Neural progenitor cell (in vitro differentiated cells): ENCODE results near the gene SS18. TPM values are rescaled to one million over a fixed set of nuclear protein-coding genes. Genes with fewer than 3 reads are reported as not detected.

Experiments
- DNase-seq: peaks from one replicate; pipeline ENCODE4 v3.0.0-alpha.2; 2016; ENCODE audit warnings: low spot score
- H2AFZ ChIP-seq: fragments of 200-600 bp; sonication (generic); replicated peaks from 2 replicates; pipeline ENCODE4 v1.6.1; 2016; ENCODE audit warnings: antibody characterized with exemption
- H3F3A ChIP-seq: fragments of 200-600 bp; sonication (generic); 2 replicates; pipeline ENCODE4 v1.6.1; 2016; ENCODE audit warnings: antibody characterized with exemption, low read depth
- H3K27ac ChIP-seq: fragments of 200-600 bp; sonication (generic); 2 replicates; pipeline ENCODE4 v1.5.1; 2016; ENCODE audit warnings: mild to moderate bottlenecking
- H3K27me3 ChIP-seq: fragments of 200-600 bp; sonication (generic); 2 replicates; pipeline ENCODE4 v1.6.1; 2016; ENCODE audit warnings: mild to moderate bottlenecking, moderate library complexity
- H3K36me3 ChIP-seq: fragments of 200-600 bp; sonication (generic); 2 replicates; pipeline ENCODE4 v1.5.1; 2016
- H3K4me1 ChIP-seq: fragments of 200-600 bp; sonication (generic); 2 replicates; pipeline ENCODE4 v1.6.1; 2016; ENCODE audit warnings: mixed run types
- H3K4me2 ChIP-seq: fragments of 200-600 bp; sonication (generic); 2 replicates; pipeline ENCODE4 v1.6.1; 2016
- H3K4me3 ChIP-seq: fragments of 200-600 bp; sonication (generic); 2 replicates; pipeline ENCODE4 v1.5.1; 2016
- H3K79me2 ChIP-seq: fragments of 200-600 bp; sonication (generic); 2 replicates; pipeline ENCODE4 v1.6.1; 2016; ENCODE audit warnings: low read depth
- H3K9ac ChIP-seq: fragments of 200-600 bp; sonication (generic); 2 replicates; pipeline ENCODE4 v1.6.1; 2016
- H3K9me3 ChIP-seq: fragments of 200-600 bp; sonication (generic); 2 replicates; pipeline ENCODE4 v1.5.1; 2016; ENCODE audit warnings: low read depth
- H4K20me1 ChIP-seq: fragments of 200-600 bp; sonication (generic); 2 replicates; pipeline ENCODE4 v1.6.1; 2016; ENCODE audit warnings: low read depth
- H3K27ac Mint-ChIP-seq: 3 replicates; pipeline ENCODE4 v1.8.0; 2021; ENCODE audit warnings: mixed read lengths
- H3K27me3 Mint-ChIP-seq: 2 replicates; pipeline ENCODE4 v1.8.0; 2022; ENCODE audit warnings: low read depth, mild to moderate bottlenecking, inconsistent platforms, moderate library complexity, mixed read lengths; ENCODE audit not compliant: insufficient read depth
- H3K36me3 Mint-ChIP-seq: 3 replicates; pipeline ENCODE4 v1.8.0; 2021; ENCODE audit warnings: mixed read lengths
- H3K4me1 Mint-ChIP-seq: 3 replicates; pipeline ENCODE4 v1.8.0; 2021; ENCODE audit warnings: mixed read lengths
- H3K4me3 Mint-ChIP-seq: 3 replicates; pipeline ENCODE4 v1.8.0; 2021; ENCODE audit warnings: mild to moderate bottlenecking, moderate library complexity, mixed read lengths
- H3K9me3 Mint-ChIP-seq: 3 replicates; pipeline ENCODE4 v1.8.0; 2020; ENCODE audit warnings: mixed read lengths
- EZH2 ChIP-seq: fragments of 200-600 bp; sonication (generic); IDR thresholded peaks from 2 replicates; pipeline ENCODE4 v1.6.1; 2017; ENCODE audit warnings: antibody characterized with exemption, mild to moderate bottlenecking, moderate library complexity
- EZH2phosphoT487 ChIP-seq: fragments of 200-600 bp; sonication (generic); IDR thresholded peaks from 2 replicates; pipeline ENCODE4 v1.6.1; 2017; ENCODE audit warnings: antibody characterized with exemption
- total RNA-seq: library from RNA; depleted of rRNA; stranded (reverse); fragments of >200 nt; gene quantifications from 2 replicates; pipeline ENCODE4 v1.2.3, GENCODE V29; 2015; ENCODE audit warnings: low replicate concordance
- TF ChIP-seq, protein P1 (sequence below): fragments of 200-600 bp; sonication (generic); IDR thresholded peaks from 2 replicates; pipeline ENCODE4 v1.5.1; 2017; ENCODE audit warnings: antibody characterized with exemption, mild to moderate bottlenecking

Gene SS18
- total RNA-seq, 1 donor from 2014 or later = 196 TPM

DNA sequence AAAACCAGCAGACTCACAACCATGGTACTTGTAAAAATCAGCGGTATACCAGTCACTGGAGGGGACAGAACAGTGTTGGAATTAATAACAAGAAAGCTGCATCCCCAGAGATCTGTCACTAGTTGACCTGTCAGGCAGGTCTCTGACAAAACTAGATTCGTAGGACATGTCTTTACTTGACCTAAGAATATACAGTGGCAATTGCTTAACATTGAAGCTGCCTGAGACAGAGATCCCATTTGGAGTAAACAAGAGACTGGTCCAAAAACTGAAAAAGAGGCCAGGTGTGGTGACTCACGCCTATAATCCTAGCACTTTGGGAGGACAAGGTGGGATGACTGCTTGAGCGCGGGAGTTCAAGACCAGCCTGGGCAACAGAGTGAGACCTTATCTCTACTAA is 7.2 kb upstream of the SS18 start:
- H3K9ac ChIP-seq = no peak overlapping the region
- no peaks in the 10 kb centered on the region for H3K4me1 ChIP-seq
- no peak overlapping the region for H3K4me2 ChIP-seq
- no peaks in the 10 kb centered on the region for H3F3A ChIP-seq
- Mint-ChIP-seq H3K4me3 (no peak overlapping the region), H3K27me3 (peaks cover 3% of the 10 kb centered on the region), H3K27ac (no peak overlapping the region), H3K9me3 (peaks cover 5% of the 10 kb centered on the region), H3K4me1 (no peaks in the 10 kb centered on the region), H3K36me3 (no peaks in the 10 kb centered on the region)
- H3K9me3 ChIP-seq = no peaks in the 10 kb centered on the region
- no peak overlapping the region for H2AFZ ChIP-seq
- no peaks in the 10 kb centered on the region for H4K20me1 ChIP-seq
- H3K27ac ChIP-seq = no peak overlapping the region
- H3K4me3 ChIP-seq = no peak overlapping the region
- DNase-seq = no peak
- TF ChIP-seq EZH2 (no peak), EZH2phosphoT487 (no peak)
- TF ChIP-seq, protein P1, sequence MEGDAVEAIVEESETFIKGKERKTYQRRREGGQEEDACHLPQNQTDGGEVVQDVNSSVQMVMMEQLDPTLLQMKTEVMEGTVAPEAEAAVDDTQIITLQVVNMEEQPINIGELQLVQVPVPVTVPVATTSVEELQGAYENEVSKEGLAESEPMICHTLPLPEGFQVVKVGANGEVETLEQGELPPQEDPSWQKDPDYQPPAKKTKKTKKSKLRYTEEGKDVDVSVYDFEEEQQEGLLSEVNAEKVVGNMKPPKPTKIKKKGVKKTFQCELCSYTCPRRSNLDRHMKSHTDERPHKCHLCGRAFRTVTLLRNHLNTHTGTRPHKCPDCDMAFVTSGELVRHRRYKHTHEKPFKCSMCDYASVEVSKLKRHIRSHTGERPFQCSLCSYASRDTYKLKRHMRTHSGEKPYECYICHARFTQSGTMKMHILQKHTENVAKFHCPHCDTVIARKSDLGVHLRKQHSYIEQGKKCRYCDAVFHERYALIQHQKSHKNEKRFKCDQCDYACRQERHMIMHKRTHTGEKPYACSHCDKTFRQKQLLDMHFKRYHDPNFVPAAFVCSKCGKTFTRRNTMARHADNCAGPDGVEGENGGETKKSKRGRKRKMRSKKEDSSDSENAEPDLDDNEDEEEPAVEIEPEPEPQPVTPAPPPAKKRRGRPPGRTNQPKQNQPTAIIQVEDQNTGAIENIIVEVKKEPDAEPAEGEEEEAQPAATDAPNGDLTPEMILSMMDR = no peak
- no peaks in the 10 kb centered on the region for H3K36me3 ChIP-seq
- no peaks in the 10 kb centered on the region for H3K27me3 ChIP-seq
- no peaks in the 10 kb centered on the region for H3K79me2 ChIP-seq

GRCh38 chr18:26096852-26097251 is 6.4 kb upstream of the SS18 start:
- Mint-ChIP-seq H3K4me3 (no peak overlapping the region), H3K4me1 (no peaks in the 10 kb centered on the region), H3K27ac (no peak overlapping the region), H3K9me3 (peaks cover 5% of the 10 kb centered on the region), H3K27me3 (peaks cover 2% of the 10 kb centered on the region), H3K36me3 (no peaks in the 10 kb centered on the region)
- H2AFZ ChIP-seq = no peak overlapping the region
- H3K27ac ChIP-seq = no peak overlapping the region
- H3K4me3 ChIP-seq = no peak overlapping the region
- H3K36me3 ChIP-seq = no peaks in the 10 kb centered on the region
- TF ChIP-seq, protein P1 = no peak
- TF ChIP-seq EZH2 (no peak), EZH2phosphoT487 (no peak)
- H3K9ac ChIP-seq = no peak overlapping the region
- H3F3A ChIP-seq = no peaks in the 10 kb centered on the region
- no peaks in the 10 kb centered on the region for H3K4me1 ChIP-seq
- DNase-seq = no peak
- no peaks in the 10 kb centered on the region for H3K79me2 ChIP-seq
- H3K4me2 ChIP-seq = no peak overlapping the region
- no peaks in the 10 kb centered on the region for H4K20me1 ChIP-seq
- H3K9me3 ChIP-seq = no peaks in the 10 kb centered on the region
- H3K27me3 ChIP-seq = no peaks in the 10 kb centered on the region

- Mint-ChIP-seq H3K27me3 (peaks cover 9% of the 10 kb centered on the region), H3K4me3 (peak overlapping the region; percentile 95), H3K36me3 (peaks cover 5% of the 10 kb centered on the region), H3K4me1 (peaks cover 21% of the 10 kb centered on the region), H3K27ac (peak overlapping the region; percentile 95), H3K9me3 (no peaks in the 10 kb centered on the region)
- no peak for DNase-seq
- H3K36me3 ChIP-seq = peaks cover under 1% of the 10 kb centered on the region
- peaks cover 35% of the 10 kb centered on the region for H4K20me1 ChIP-seq
- peak overlapping the region; percentile 87 for H2AFZ ChIP-seq
- peak overlapping the region; percentile 88 for H3K4me2 ChIP-seq
- peaks cover 42% of the 10 kb centered on the region for H3K79me2 ChIP-seq
- peak overlapping the region; percentile 97 for H3K4me3 ChIP-seq
- H3F3A ChIP-seq = peaks cover 7% of the 10 kb centered on the region
- no peak for TF ChIP-seq EZH2
- TF ChIP-seq, protein P1 = no peak
- TF ChIP-seq EZH2phosphoT487 = no peak
- H3K9me3 ChIP-seq = no peaks in the 10 kb centered on the region
- H3K4me1 ChIP-seq = peaks cover 13% of the 10 kb centered on the region
- no peaks in the 10 kb centered on the region for H3K27me3 ChIP-seq
- no peak overlapping the region for H3K9ac ChIP-seq
- H3K27ac ChIP-seq = peak overlapping the region; percentile 93
Observed at GRCh38 chr18:26091047-26091630, 726 bp upstream of the SS18 start.
